ENCODE results near the gene HEMGN. TPM values are rescaled to one million over a fixed set of nuclear protein-coding genes. Genes with fewer than 3 reads are reported as not detected.
A peak's percentile ranks its signal among the peaks of the same experiment; 100 is the strongest.

HEMGN gene
- total and polyA plus RNA-seq, 2 of the 13 experiments (the other 11 are each of a cell fraction or from before 2014, with no cell fraction given) = not detected

DNA sequence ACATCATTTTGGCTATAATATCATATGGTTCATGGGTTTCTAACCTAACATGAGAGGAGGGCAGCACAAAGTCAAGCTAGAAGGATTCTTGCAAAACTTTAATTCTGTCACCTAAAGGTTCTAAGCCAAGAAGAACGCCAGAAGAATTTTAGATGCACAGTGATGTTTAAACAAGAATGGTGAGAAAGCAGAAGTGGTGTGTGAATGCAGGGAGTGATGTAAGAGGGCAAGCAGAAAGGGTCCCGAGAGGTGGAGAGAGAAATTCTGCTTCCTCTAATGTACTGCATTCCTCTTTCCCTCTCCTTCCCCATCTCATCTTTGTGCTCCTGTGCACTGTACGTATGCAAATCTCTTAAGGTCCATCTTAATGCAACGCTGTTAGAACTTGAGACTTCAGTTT lies 13.6 kb downstream of the HEMGN start (continued):
- TF ChIP-seq, protein P1, sequence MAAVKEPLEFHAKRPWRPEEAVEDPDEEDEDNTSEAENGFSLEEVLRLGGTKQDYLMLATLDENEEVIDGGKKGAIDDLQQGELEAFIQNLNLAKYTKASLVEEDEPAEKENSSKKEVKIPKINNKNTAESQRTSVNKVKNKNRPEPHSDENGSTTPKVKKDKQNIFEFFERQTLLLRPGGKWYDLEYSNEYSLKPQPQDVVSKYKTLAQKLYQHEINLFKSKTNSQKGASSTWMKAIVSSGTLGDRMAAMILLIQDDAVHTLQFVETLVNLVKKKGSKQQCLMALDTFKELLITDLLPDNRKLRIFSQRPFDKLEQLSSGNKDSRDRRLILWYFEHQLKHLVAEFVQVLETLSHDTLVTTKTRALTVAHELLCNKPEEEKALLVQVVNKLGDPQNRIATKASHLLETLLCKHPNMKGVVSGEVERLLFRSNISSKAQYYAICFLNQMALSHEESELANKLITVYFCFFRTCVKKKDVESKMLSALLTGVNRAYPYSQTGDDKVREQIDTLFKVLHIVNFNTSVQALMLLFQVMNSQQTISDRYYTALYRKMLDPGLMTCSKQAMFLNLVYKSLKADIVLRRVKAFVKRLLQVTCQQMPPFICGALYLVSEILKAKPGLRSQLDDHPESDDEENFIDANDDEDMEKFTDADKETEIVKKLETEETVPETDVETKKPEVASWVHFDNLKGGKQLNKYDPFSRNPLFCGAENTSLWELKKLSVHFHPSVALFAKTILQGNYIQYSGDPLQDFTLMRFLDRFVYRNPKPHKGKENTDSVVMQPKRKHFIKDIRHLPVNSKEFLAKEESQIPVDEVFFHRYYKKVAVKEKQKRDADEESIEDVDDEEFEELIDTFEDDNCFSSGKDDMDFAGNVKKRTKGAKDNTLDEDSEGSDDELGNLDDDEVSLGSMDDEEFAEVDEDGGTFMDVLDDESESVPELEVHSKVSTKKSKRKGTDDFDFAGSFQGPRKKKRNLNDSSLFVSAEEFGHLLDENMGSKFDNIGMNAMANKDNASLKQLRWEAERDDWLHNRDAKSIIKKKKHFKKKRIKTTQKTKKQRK (IDR thresholded peaks at IDR 0.05; ENCODE audit: low read length) = no peak
- TF ChIP-seq CHD4 (IDR thresholded peaks at IDR 0.05; ENCODE audit: borderline replicate concordance, low read length) = no peak
- no peak for TF ChIP-seq GFI1 (CRISPR knock-in tag; IDR thresholded peaks at IDR 0.05; ENCODE audit: borderline replicate concordance)
- no peak for TF ChIP-seq BORCS8-MEF2B (CRISPR knock-in tag; IDR thresholded peaks at IDR 0.05)
- no peak for TF ChIP-seq ZNF3 (CRISPR knock-in tag; IDR thresholded peaks at IDR 0.05)

- Histone ChIP-seq H3K79me2 (ENCODE audit: insufficient read depth, low read length) (peaks cover 11% of the 10 kb centered on the region), H3K36me3 (replicated peaks in 1 of 2; ENCODE audit: control insufficient read depth in 1 of 2, insufficient read depth in 2 of 2, low read length in 2 of 2) (no peaks in the 10 kb centered on the region; a peak in 1 of 5 replicates), H3K4me1 (ENCODE audit: insufficient read depth, low read length) (peaks cover 30% of the 10 kb centered on the region), H3K9ac (ENCODE audit: insufficient read depth, low read depth, low read length) (no peak overlapping the region), H3K4me3 (replicated peaks in 1 of 3; ENCODE audit: insufficient read depth in 1 of 3, low read depth in 2 of 3, low read length in 3 of 3) (peak overlapping the region; percentile 9 to 79 (median 58); a peak in 3 of 6 replicates), H3K4me2 (ENCODE audit: low read depth, low read length) (peak overlapping the region; percentile 96), H4K20me1 (ENCODE audit: insufficient read depth, low read length) (no peaks in the 10 kb centered on the region), H3K27me3 (ENCODE audit: control insufficient read depth in 1 of 2, insufficient read depth in 2 of 2, low read length in 2 of 2) (peaks cover 0 to 6% of the 10 kb centered on the region in 2 experiments; a peak in 2 of 5 replicates), H3K9me3 (ENCODE audit: low read length) (no peaks in the 10 kb centered on the region), H2AFZ (ENCODE audit: low read length) (peak overlapping the region; percentile 61), H3K27ac (ENCODE audit: extremely low read length, insufficient read depth, low read length) (peak overlapping the region; percentile 96)
- 0% methylated on average over 8 of the region's 8 CpGs for WGBS (ENCODE audit: low lambda C conversion rate)
- peak; percentile 78 for DNase-seq (ENCODE audit: low spot score)
- peak; percentile 54 for ATAC-seq
- BruUV-seq (replicated peaks) = no TSS peak
- ChIA-PET CTCF (ENCODE audit: low intra/inter-chr PET ratio, low total read pairs) (interaction anchor here (1.4 to 3.1 kb wide), 3 partner anchors 30 to 340 kb away, joined by 9 to 34 read pairs (median 33); no protein-coding TSS in a partner anchor), POLR2A (interaction anchor here (2.0 to 2.8 kb wide), 4 partner anchors 27 to 226 kb away, joined by 11 to 16 read pairs (median 16); partner anchors contain the start of genes NANS and XPA)
- in situ Hi-C loops (cut with HindIII; ENCODE audit: extremely low pct_ligation_motif_present, low pct_unique_long_range_greater_than_20kb) (loop anchor here (10.0 kb wide), 2 partner anchors 61 to 111 kb away; partner anchors contain the start of gene ANP32B), intact Hi-C loops (cut with micrococcal nuclease; ENCODE audit: unreplicated experiment) (loop anchor here (1.0 to 5.0 kb wide), 4 partner anchors 31 to 339 kb away; partner anchors contain the start of gene ANP32B)
- peak; percentile 50 for FAIRE-seq
- TF ChIP-seq ELF1 (CRISPR knock-in tag; IDR thresholded peaks at IDR 0.05) = peak; percentile 7; the same call in 1 of the 2 replicates
- TF ChIP-seq, protein P2, sequence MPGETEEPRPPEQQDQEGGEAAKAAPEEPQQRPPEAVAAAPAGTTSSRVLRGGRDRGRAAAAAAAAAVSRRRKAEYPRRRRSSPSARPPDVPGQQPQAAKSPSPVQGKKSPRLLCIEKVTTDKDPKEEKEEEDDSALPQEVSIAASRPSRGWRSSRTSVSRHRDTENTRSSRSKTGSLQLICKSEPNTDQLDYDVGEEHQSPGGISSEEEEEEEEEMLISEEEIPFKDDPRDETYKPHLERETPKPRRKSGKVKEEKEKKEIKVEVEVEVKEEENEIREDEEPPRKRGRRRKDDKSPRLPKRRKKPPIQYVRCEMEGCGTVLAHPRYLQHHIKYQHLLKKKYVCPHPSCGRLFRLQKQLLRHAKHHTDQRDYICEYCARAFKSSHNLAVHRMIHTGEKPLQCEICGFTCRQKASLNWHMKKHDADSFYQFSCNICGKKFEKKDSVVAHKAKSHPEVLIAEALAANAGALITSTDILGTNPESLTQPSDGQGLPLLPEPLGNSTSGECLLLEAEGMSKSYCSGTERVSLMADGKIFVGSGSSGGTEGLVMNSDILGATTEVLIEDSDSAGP (CRISPR knock-in tag; IDR thresholded peaks at IDR 0.05; ENCODE audit: borderline replicate concordance) = peak; percentile 68; the same call in 1 of the 2 replicates
- TF ChIP-seq MIER3 (CRISPR knock-in tag; IDR thresholded peaks at IDR 0.05; ENCODE audit: borderline replicate concordance) = peak; percentile 31; the same call in 1 of the 2 replicates
- peak; percentile 42; the same call in 1 of the 2 replicates for TF ChIP-seq FOXK1 (CRISPR knock-in tag; IDR thresholded peaks at IDR 0.05; ENCODE audit: borderline replicate concordance, low read depth)
- no peak for TF ChIP-seq TEAD3 (CRISPR knock-in tag; optimal IDR thresholded peaks at IDR 0.05; ENCODE audit: borderline replicate concordance)
- TF ChIP-seq YEATS4 (CRISPR knock-in tag; IDR thresholded peaks at IDR 0.05; ENCODE audit: borderline replicate concordance) = 0 out of 2 replicates have a peak, but pooled peaks have one; percentile 21
- peak; percentile 63 for TF ChIP-seq STAG1 (CRISPR knock-in tag; IDR thresholded peaks at IDR 0.05)
- TF ChIP-seq IRX3 (CRISPR knock-in tag; IDR thresholded peaks at IDR 0.05; ENCODE audit: borderline replicate concordance, low read depth) = no peak
- no peak for TF ChIP-seq ZZZ3 (CRISPR knock-in tag; IDR thresholded peaks at IDR 0.05; ENCODE audit: borderline replicate concordance)
- TF ChIP-seq CTCF (CRISPR knock-in tag; IDR thresholded peaks at IDR 0.05) = peak; percentile 76
- TF ChIP-seq ZNF589 (CRISPR knock-in tag; conservative IDR thresholded peaks at IDR 0.05) = no peak
Measured at GRCh38 chr9:97923529-97924108, 14.4 kb downstream of the HEMGN start.
